HT-29 (cell line): Measurements from ENCODE around the gene C4orf50. TPM values are rescaled to one million over a fixed set of nuclear protein-coding genes. Genes with fewer than 3 reads are reported as not detected.

Source experiments
- DNase-seq: peaks from one replicate; pipeline ENCODE4 v3.0.0-alpha.2; 2015; ENCODE audit warnings: low spot score
- total RNA-seq: library from RNA; depleted of rRNA; stranded (reverse); fragments of >200 nt; shearing (Covaris generic); gene quantifications from 2 replicates; pipeline ENCODE4 v1.2.3, GENCODE V29; 2014; rRNA removed

The C4orf50 gene
- total RNA-seq: not detected in 2 replicates

- DNase-seq: no peak
Measured at GRCh38 chr4:6018331-6018730, at the start of gene C4orf50. Gene C4orf50 (minus strand): TSS chr4:6018431.

GRCh38 chr4:6065934-6066590 is 47.8 kb upstream of the C4orf50 start:
- DNase-seq: no peak

GRCh38 chr4:6065166-6065565 is 46.9 kb upstream of the C4orf50 start:
- no peak for DNase-seq

GRCh38 chr4:6064383-6064782 is 46.2 kb upstream of the C4orf50 start:
- DNase-seq: no peak

- no peak for DNase-seq
Measured at GRCh38 chr4:6063684-6064083, 45.5 kb upstream of the C4orf50 start.

GRCh38 chr4:6062133-6062532 is 43.9 kb upstream of the C4orf50 start:
- DNase-seq: no peak

- DNase-seq: no peak
Measured at GRCh38 chr4:6059375-6059805, 41.2 kb upstream of the C4orf50 start.

GRCh38 chr4:6058531-6059374 is 40.5 kb upstream of the C4orf50 start:
- DNase-seq: peak; percentile 1

GRCh38 chr4:6056976-6057766 is 38.9 kb upstream of the C4orf50 start:
- DNase-seq: no peak

GRCh38 chr4:6055436-6055835 is 37.2 kb upstream of the C4orf50 start:
- DNase-seq: no peak

GRCh38 chr4:6055030-6055429 is 36.8 kb upstream of the C4orf50 start:
- DNase-seq: no peak

- DNase-seq: no peak
Measured at GRCh38 chr4:6054162-6054922, 36.1 kb upstream of the C4orf50 start.

GRCh38 chr4:6052679-6053078 is 34.4 kb upstream of the C4orf50 start:
- no peak for DNase-seq

GRCh38 chr4:6050551-6050950 is 32.3 kb upstream of the C4orf50 start:
- DNase-seq: no peak

- DNase-seq: no peak
Measured at GRCh38 chr4:6049985-6050384, 31.8 kb upstream of the C4orf50 start.

GRCh38 chr4:6049278-6049677 is 31.0 kb upstream of the C4orf50 start:
- no peak for DNase-seq

- DNase-seq: no peak
Measured at GRCh38 chr4:6048537-6048936, 30.3 kb upstream of the C4orf50 start.

- DNase-seq: peak; percentile 16
Measured at GRCh38 chr4:6047130-6047673, 29.0 kb upstream of the C4orf50 start.

- DNase-seq: no peak
Measured at GRCh38 chr4:6046526-6047129, 28.4 kb upstream of the C4orf50 start.

- no peak for DNase-seq
Measured at GRCh38 chr4:6044805-6045204, 26.6 kb upstream of the C4orf50 start.

GRCh38 chr4:6044276-6044675 is 26.0 kb upstream of the C4orf50 start:
- DNase-seq: no peak
